Breast epithelium (tissue), 4 donors: Measurements from ENCODE around the gene GID4. TPM values are rescaled to one million over a fixed set of nuclear protein-coding genes. Genes with fewer than 3 reads are reported as not detected.

Experiments
- DNase-seq, 2 donors: peaks; one replicate each; pipeline ENCODE4 v3.0.0-alpha.2; 2019; ENCODE audit warnings: low spot score in 2 of 2
- H3K27ac ChIP-seq, 2 donors: fragments of 200-600 bp; sonication (generic) in 1 of 2; one replicate each; pipeline ENCODE4 v1.5.1; 2016 to 2019; ENCODE audit warnings: mild to moderate bottlenecking in 1 of 2
- H3K27me3 ChIP-seq, 2 donors: fragments of 200-600 bp; sonication (generic) in 1 of 2; one replicate each; pipeline versions ENCODE4 v1.5.1 to v1.6.0; 2017 to 2019; ENCODE audit warnings: control low read depth in 1 of 2, mild to moderate bottlenecking in 1 of 2
- H3K36me3 ChIP-seq: fragments of 200-600 bp; one replicate; pipeline ENCODE4 v1.5.1; 2019
- H3K4me1 ChIP-seq, 2 donors: fragments of 200-600 bp; sonication (generic); one replicate each; pipeline ENCODE4 v1.5.1; 2016 to 2019; ENCODE audit warnings: control low read depth in 1 of 2
- H3K4me3 ChIP-seq, 3 donors: fragments of 200-600 bp; sonication (generic); 1 replicate in 2 of 3; 2 replicates in 1 of 3; pipeline ENCODE4 v1.5.1; 2016 to 2019; ENCODE audit warnings: mild to moderate bottlenecking in 3 of 3, moderate library complexity in 2 of 3
- H3K9me3 ChIP-seq, 2 donors: fragments of 200-600 bp; sonication (generic) in 1 of 2; one replicate each; pipeline ENCODE4 v1.5.1; 2016 to 2019; ENCODE audit warnings: control low read depth in 1 of 2
- CTCF ChIP-seq, 3 donors: fragments of 450-650 bp; IDR thresholded peaks; one replicate each; pipeline ENCODE4 v1.5.1; 2016 to 2017; ENCODE audit warnings: antibody characterized with exemption in 3 of 3, mild to moderate bottlenecking in 3 of 3, moderate library complexity in 3 of 3
- POLR2A ChIP-seq: fragments of 450-650 bp; IDR thresholded peaks from one replicate; pipeline ENCODE4 v1.6.1; 2016; ENCODE audit warnings: antibody characterized with exemption, mild to moderate bottlenecking, moderate library complexity
- POLR2AphosphoS5 ChIP-seq, 3 donors: sonication (generic); formaldehyde crosslinking; IDR thresholded peaks; one replicate each; pipeline ENCODE4 v1.6.1; 2017; ENCODE audit warnings: antibody characterized with exemption in 3 of 3
- intact Hi-C: fragments of 100-400 bp; cut with DNase I; formaldehyde crosslinking; loops from one replicate; pipeline ENCODE4 v1.15.1; 2023; ENCODE audit warnings: low total_unique reads
- total RNA-seq, 3 donors: library from RNA; depleted of rRNA; stranded (reverse); fragments of >200 nt; gene quantifications; one replicate each; pipeline ENCODE4 v1.1.0, GENCODE V29; 2016

GID4 gene
- total RNA-seq, 3 donors from 2014 or later = 11.1 to 23.8 (median 12.1) TPM

- Histone ChIP-seq H3K27ac (peak overlapping the region; percentile 61 to 90), H3K4me1 (peaks cover 16 to 28% of the 10 kb centered on the region in 2 donors)
- intact Hi-C loops = loop anchor here (10.0 kb wide), 1 partner anchor 223 kb away; no protein-coding TSS in a partner anchor
Observed at GRCh38 chr17:18038149-18038850, 908 bp upstream of the GID4 start.

GRCh38 chr17:18039535-18040260, 490 bp downstream of the GID4 start:
- Histone ChIP-seq H3K9me3 (no peaks in the 10 kb centered on the region), H3K4me3 (peak overlapping the region; percentile 81 to 99 (median 91)), H3K27ac (peak overlapping the region; percentile 61 to 90), H3K27me3 (no peaks in the 10 kb centered on the region), H3K36me3 (no peaks in the 10 kb centered on the region), H3K4me1 (peaks cover 16 to 28% of the 10 kb centered on the region in 2 donors)
- DNase-seq = peak in 1 of 2 donors; percentile 24
- TF ChIP-seq CTCF (IDR thresholded peaks at IDR 0.05) (no peak), POLR2A (no peak), POLR2AphosphoS5 (IDR thresholded peaks at IDR 0.05) (no peak)
- intact Hi-C loops = loop anchor here (10.0 kb wide), 1 partner anchor 225 kb away; no protein-coding TSS in a partner anchor

More at GRCh38 chr17:18038149-18038850, 908 bp upstream of the GID4 start:
- Histone ChIP-seq H3K27me3 (no peaks in the 10 kb centered on the region), H3K9me3 (no peaks in the 10 kb centered on the region), H3K4me3 (peak overlapping the region; percentile 81 to 99 (median 91)), H3K36me3 (no peaks in the 10 kb centered on the region)
- TF ChIP-seq POLR2AphosphoS5 (IDR thresholded peaks at IDR 0.05) (no peak), POLR2A (no peak), CTCF (IDR thresholded peaks at IDR 0.05) (no peak)
- no peak for DNase-seq

GRCh38 chr17:18040261-18040858, 1.2 kb downstream of the GID4 start:
- Histone ChIP-seq H3K9me3 (no peaks in the 10 kb centered on the region), H3K4me3 (peak overlapping the region; percentile 81 to 99 (median 91)), H3K4me1 (peaks cover 16 to 28% of the 10 kb centered on the region in 2 donors), H3K36me3 (no peaks in the 10 kb centered on the region), H3K27me3 (no peaks in the 10 kb centered on the region), H3K27ac (no peak overlapping the region)
- TF ChIP-seq CTCF (IDR thresholded peaks at IDR 0.05) (no peak), POLR2AphosphoS5 (IDR thresholded peaks at IDR 0.05) (no peak), POLR2A (no peak)
- no peak for DNase-seq
- intact Hi-C loops = no loop called here

- TF ChIP-seq POLR2A = no peak
- no peak for TF ChIP-seq POLR2AphosphoS5 (IDR thresholded peaks at IDR 0.05)
- no peak for TF ChIP-seq CTCF (IDR thresholded peaks at IDR 0.05)
- intact Hi-C loops = no loop called here
Observed at GRCh38 chr17:18041776-18042175, 2.6 kb downstream of the GID4 start.

More at GRCh38 chr17:18041776-18042175, 2.6 kb downstream of the GID4 start:
- peaks cover 16 to 28% of the 10 kb centered on the region in 2 donors for H3K4me1 ChIP-seq
- H3K27ac ChIP-seq = no peak overlapping the region
- H3K27me3 ChIP-seq = no peaks in the 10 kb centered on the region
- no peaks in the 10 kb centered on the region for H3K36me3 ChIP-seq
- DNase-seq = no peak
- H3K4me3 ChIP-seq = no peak overlapping the region
- H3K9me3 ChIP-seq = no peaks in the 10 kb centered on the region
